Measurements from ENCODE around the gene PTH1R. TPM values are rescaled to one million over a fixed set of nuclear protein-coding genes. Genes with fewer than 3 reads are reported as not detected.

PTH1R gene
- total RNA-seq, 1 experiment from 2014 or later: 1.0 TPM

DNA sequence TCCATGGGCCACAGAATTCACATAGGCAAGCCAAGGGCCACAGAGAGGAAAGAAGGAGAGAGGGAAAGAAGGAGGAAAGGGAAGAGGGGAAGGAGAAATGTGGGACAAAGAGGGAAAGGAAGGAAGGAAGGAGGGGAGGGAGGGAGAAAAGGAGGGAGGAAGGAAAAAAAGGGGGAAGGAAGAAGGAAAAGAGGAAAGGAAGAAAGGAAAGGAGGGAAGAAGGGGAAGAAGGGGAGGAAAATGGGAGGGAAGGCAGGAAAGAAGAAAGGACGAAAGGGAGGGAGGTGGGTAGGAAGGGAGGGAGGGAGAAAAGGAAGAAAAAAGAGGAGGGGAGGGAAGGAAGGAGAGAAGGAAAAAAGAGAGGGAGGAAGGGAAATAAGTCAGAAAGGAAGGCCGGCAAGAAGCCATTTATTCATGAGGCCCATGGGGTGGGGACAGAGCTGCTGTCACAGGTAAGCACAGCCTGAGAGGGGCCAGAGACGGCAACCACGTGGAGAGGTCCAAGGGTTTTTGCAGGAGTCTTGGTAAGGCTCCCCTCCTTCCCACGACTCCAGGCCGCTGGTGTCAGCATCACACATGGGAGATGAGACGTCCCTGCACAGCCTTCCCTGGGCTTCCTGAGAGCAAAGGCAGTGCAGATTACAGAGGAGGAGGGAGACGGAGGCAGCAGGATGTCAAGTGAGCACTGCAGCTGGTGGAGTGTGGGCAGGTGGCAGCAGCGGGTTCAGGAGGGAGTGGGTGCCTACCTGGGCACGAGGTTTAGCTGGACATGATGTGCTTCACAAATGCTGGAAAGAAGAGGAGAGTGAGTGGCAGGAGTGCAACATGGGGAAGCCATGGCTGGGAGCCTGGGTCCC is 19.8 kb upstream of the PTH1R start:
- no peaks in the 10 kb centered on the region; a peak in 1 of 5 replicates for H3K9me3 Mint-ChIP-seq
- Histone ChIP-seq H3K14ac (ENCODE audit: insufficient read depth, low read length) (no peak overlapping the region), H3K23ac (ENCODE audit: insufficient read length, low read depth, low read length) (no peak overlapping the region), H2BK120ac (ENCODE audit: low read depth, low read length, poor library complexity, severe bottlenecking) (no peak overlapping the region), H2BK12ac (ENCODE audit: insufficient read length, low read depth, low read length) (no peak overlapping the region), H3K4me1 (ENCODE audit: insufficient read depth, low read length) (no peaks in the 10 kb centered on the region), H3T11ph (ENCODE audit: low read length) (no peak overlapping the region), H3K79me2 (ENCODE audit: insufficient read depth, low read length) (no peaks in the 10 kb centered on the region), H3K27ac (ENCODE audit: insufficient read length, low read depth, low read length) (no peak overlapping the region), H2BK15ac (ENCODE audit: low read depth, low read length) (no peak overlapping the region), H2BK5ac (ENCODE audit: insufficient read length, low read length) (no peak overlapping the region), H3K23me2 (ENCODE audit: insufficient read length, low read depth, low read length, poor library complexity, severe bottlenecking) (no peaks in the 10 kb centered on the region), H4K8ac (replicated peaks; ENCODE audit: insufficient read length, low read depth, low read length) (no peak overlapping the region), H3K79me1 (ENCODE audit: insufficient read depth, low read depth, low read length, poor library complexity, severe bottlenecking) (no peaks in the 10 kb centered on the region), H2AFZ (ENCODE audit: low read length) (no peak overlapping the region), H2BK20ac (ENCODE audit: low read depth, low read length, poor library complexity, severe bottlenecking) (no peak overlapping the region), H3K4me2 (ENCODE audit: insufficient read depth, insufficient read length, low read length) (no peak overlapping the region), H3K18ac (ENCODE audit: insufficient read length, low read depth, low read length) (no peak overlapping the region), H2AK5ac (ENCODE audit: insufficient read length, low read length) (no peak overlapping the region), H4K5ac (ENCODE audit: insufficient read length, low read depth, low read length) (no peak overlapping the region), H3K9me3 (ENCODE audit: control insufficient read depth, low read depth, low read length) (no peaks in the 10 kb centered on the region), H3K9ac (ENCODE audit: extremely low read depth, insufficient read length, low read length) (no peak overlapping the region), H3K56ac (ENCODE audit: insufficient read length, low read depth, low read length) (no peak overlapping the region), H4K91ac (ENCODE audit: insufficient read length, low read depth, low read length) (no peak overlapping the region), H3K4ac (ENCODE audit: low read depth, low read length) (no peak overlapping the region), H4K20me1 (ENCODE audit: control insufficient read depth, insufficient read depth, insufficient read length) (no peaks in the 10 kb centered on the region), H3K27me3 (ENCODE audit: insufficient read depth, low read length) (no peaks in the 10 kb centered on the region)
- TF ChIP-seq CTCF (conservative IDR thresholded peaks at IDR 0.05): no peak
- H3K4me1 Mint-ChIP-seq: no peaks in the 10 kb centered on the region
- WGBS (ENCODE audit: extremely low coverage, insufficient read length, low lambda C conversion rate): 100% methylated on average over 1 of the region's 10 CpGs
- no peak overlapping the region for H3K27ac Mint-ChIP-seq
- no peaks in the 10 kb centered on the region for H3K36me3 Mint-ChIP-seq (ENCODE audit: insufficient read depth in 1 of 3, low read depth in 3 of 3)
- H3K4me3 Mint-ChIP-seq: no peak overlapping the region
- peaks cover 37% of the 10 kb centered on the region for H3K27me3 Mint-ChIP-seq (ENCODE audit: low read depth)
- DNase-seq: no peak

Measured in H9 (cell line).